Measurements from ENCODE around the gene GARIN3.

DNA sequence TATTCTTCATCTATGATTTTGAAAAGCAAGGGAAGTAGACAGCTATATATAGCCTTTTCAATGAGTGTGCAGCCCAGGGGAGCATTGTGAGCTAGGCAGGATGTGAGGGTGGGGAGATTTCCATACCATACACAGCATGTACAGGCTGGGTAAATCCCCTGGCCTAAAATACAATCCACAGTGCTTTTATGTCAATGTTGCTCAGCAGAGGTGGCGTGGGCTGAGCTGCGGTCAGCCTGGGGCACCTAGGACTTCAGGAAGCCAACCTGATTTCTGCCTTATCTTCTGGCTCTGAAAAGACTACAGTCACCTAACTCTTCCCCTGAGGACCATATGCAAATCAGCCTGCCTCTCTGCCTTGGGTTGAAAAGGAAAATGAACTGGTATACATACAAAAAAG lies 6.3 kb upstream of the GARIN3 start:
- TF ChIP-seq, protein P1, sequence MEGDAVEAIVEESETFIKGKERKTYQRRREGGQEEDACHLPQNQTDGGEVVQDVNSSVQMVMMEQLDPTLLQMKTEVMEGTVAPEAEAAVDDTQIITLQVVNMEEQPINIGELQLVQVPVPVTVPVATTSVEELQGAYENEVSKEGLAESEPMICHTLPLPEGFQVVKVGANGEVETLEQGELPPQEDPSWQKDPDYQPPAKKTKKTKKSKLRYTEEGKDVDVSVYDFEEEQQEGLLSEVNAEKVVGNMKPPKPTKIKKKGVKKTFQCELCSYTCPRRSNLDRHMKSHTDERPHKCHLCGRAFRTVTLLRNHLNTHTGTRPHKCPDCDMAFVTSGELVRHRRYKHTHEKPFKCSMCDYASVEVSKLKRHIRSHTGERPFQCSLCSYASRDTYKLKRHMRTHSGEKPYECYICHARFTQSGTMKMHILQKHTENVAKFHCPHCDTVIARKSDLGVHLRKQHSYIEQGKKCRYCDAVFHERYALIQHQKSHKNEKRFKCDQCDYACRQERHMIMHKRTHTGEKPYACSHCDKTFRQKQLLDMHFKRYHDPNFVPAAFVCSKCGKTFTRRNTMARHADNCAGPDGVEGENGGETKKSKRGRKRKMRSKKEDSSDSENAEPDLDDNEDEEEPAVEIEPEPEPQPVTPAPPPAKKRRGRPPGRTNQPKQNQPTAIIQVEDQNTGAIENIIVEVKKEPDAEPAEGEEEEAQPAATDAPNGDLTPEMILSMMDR (IDR thresholded peaks at IDR 0.05): no peak
- no peak for TF ChIP-seq POLR2A (IDR thresholded peaks at IDR 0.05)

Data from body of pancreas (tissue), 4 donors.